OCI-LY7 (cell line): Measurements from ENCODE around the gene RCBTB2.

Source experiments
- CTCF ChIP-seq: fragments of 200-600 bp; sonication (generic); conservative IDR thresholded peaks from 2 replicates; pipeline ENCODE4 v1.5.1; 2014; ENCODE audit warnings: mild to moderate bottlenecking, antibody characterized with exemption, low read length, moderate library complexity, mixed read lengths
- EZH2phosphoT487 ChIP-seq: fragments of 200-600 bp; sonication (generic); IDR thresholded peaks from 2 replicates; pipeline ENCODE4 v1.6.1; 2018; ENCODE audit warnings: low read depth, borderline replicate concordance, mild to moderate bottlenecking, mixed run types, antibody characterized with exemption, low read length, moderate library complexity, mixed read lengths

GRCh38 chr13:48487968-48488367 lies 44.9 kb downstream of the RCBTB2 start:
- TF ChIP-seq EZH2phosphoT487 = no peak
- TF ChIP-seq CTCF = no peak
